GM12801 (cell line): ENCODE results near the gene FYB2.

Experiments used
- CTCF ChIP-seq: IDR thresholded peaks from one replicate; pipeline ENCODE4 v1.5.1; 2011; ENCODE audit warnings: control low read depth; ENCODE audit not compliant: insufficient read length; ENCODE audit errors: extremely low read depth

FYB2 gene

GRCh38 chr1:56780128-56780750 lies 39.0 kb downstream of the FYB2 start:
- TF ChIP-seq CTCF = no peak

- no peak for TF ChIP-seq CTCF
Measured at GRCh38 chr1:56777972-56778371, 41.2 kb downstream of the FYB2 start.

DNA sequence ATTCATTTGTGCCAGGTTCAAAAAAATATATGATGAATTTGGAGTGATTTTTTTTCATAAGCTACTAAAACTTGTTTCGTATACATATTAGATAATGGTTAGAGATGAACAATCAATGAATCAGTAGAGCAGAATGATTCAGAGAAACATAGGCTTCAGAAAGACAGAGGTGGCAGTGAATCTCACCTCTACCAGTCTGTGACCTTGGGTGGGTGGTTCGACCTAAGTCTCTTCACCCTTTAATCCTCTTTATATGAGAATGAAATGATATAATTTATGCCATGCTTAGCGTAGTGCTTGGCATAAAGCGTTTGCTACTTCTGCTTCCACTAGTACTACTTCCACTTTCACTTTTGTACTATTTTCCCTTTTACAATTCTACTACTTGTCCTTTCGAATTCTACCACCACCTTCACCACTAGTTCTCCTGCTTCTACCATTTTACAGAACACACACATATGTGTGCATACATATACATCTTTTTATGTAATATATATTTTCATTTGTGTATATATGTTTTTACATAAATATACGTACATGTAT lies 45.1 kb downstream of the FYB2 start:
- no peak for TF ChIP-seq CTCF

- TF ChIP-seq CTCF = no peak
Measured at GRCh38 chr1:56773341-56774066, 45.7 kb downstream of the FYB2 start.

DNA sequence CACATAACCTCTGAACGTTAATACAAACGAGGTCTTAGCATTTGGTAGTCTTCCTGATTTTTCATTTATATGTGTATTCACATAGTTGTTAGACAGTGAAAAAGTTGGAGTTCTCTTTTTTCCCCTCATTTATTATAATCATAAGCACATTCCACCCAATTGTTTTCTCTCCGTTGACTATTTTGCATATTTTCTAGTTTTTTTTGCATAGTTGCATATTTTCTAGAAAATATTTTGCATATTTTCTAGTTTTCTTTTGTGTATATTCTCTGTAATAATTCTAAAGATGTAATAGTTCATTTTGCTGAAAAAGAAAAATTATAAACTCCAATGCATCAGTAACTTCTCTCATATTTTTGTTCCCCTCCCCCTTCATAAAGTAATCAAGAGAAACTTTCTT lies 47.5 kb downstream of the FYB2 start:
- TF ChIP-seq CTCF = no peak

GRCh38 chr1:56758794-56759193 lies 60.4 kb downstream of the FYB2 start:
- no peak for TF ChIP-seq CTCF

DNA sequence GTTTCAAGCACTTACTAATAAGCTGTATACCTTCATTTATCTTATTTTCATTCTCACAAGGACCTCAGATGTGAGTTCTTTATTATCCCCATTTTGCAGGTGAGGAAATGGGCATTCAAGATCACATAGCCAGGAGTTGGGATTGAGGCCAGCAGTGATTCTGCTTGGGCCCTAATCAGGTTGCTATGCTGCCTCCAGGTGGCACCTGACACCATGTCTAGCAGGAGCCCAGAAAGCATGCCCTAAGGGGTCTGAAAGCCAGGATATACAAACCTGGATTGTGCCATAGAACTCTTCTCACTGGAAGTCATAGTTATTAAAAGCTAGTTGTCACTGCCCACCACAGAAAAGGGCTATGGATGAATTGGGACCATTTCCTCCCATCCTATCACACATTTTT lies 61.1 kb downstream of the FYB2 start:
- no peak for TF ChIP-seq CTCF
